Psoas muscle (tissue), 8 donors: Measurements from ENCODE around the gene SLC27A5. TPM values are rescaled to one million over a fixed set of nuclear protein-coding genes. Genes with fewer than 3 reads are reported as not detected.
A peak's percentile ranks its signal among the peaks of the same experiment; 100 is the strongest.

Source experiments
- ATAC-seq, 4 donors: fragments of 200-7000 bp; cut with Tn5 transposase; one replicate each; pipeline ENCODE4 v1.9.1; 2020; ENCODE audit warnings: moderate library complexity in 3 of 4, mild to moderate bottlenecking in 2 of 4
- DNase-seq, 2 donors: peaks; one replicate each; pipeline ENCODE4 v3.0.0-alpha.2; 2020
- H3K27ac ChIP-seq: fragments of 200-600 bp; one replicate; pipeline ENCODE4 v1.8.0; 2022
- H3K27me3 ChIP-seq, 3 donors: fragments of 200-600 bp in 1 of 3; one replicate each; pipeline versions ENCODE4 v1.6.1 to v1.8.0; 2013 to 2022; ENCODE audit warnings: low read length in 2 of 3, mild to moderate bottlenecking in 2 of 3, moderate library complexity in 1 of 3; ENCODE audit not compliant: insufficient read depth in 3 of 3
- H3K36me3 ChIP-seq, 2 donors: fragments of 200-600 bp in 1 of 2; one replicate each; pipeline versions ENCODE4 v1.6.1 to v1.8.0; 2013 to 2022; ENCODE audit warnings: low read depth in 1 of 2, mild to moderate bottlenecking in 1 of 2, moderate library complexity in 1 of 2; ENCODE audit not compliant: insufficient read depth in 1 of 2
- H3K4me1 ChIP-seq: fragments of 200-600 bp; one replicate; pipeline ENCODE4 v1.8.0; 2022
- H3K4me3 ChIP-seq: fragments of 200-600 bp; one replicate; pipeline ENCODE4 v1.8.0; 2022; ENCODE audit warnings: mild to moderate bottlenecking
- H3K9me3 ChIP-seq: fragments of 200-600 bp; one replicate; pipeline ENCODE4 v1.8.0; 2022
- CTCF ChIP-seq: fragments of 200-600 bp; IDR thresholded peaks from one replicate; pipeline ENCODE4 v1.8.0; 2022; ENCODE audit warnings: antibody characterized with exemption
- WGBS, 3 donors: extraction: QIAGEN DNeasy Blood & Tissue Kit; methylation state at CpG; one replicate each; pipeline versions ENCODE4 v1.1.6 to v1.1.7; 2013; 5-methylcytosine and 5-hydroxymethylcytosine counted together
- intact Hi-C, 2 donors: fragments of 100-400 bp; cut with DNase I; formaldehyde crosslinking; loops; one replicate each; pipeline versions ENCODE4 v1.11.0 to v1.14.2; 2022
- polyA plus RNA-seq, 3 donors: library from polyadenylated mRNA; stranded (reverse); fragments of 200-250 nt; gene quantifications; one replicate each; pipeline ENCODE4 v1.2.3, GENCODE V29; 2013
- total RNA-seq, 4 donors: library from RNA; stranded (reverse); fragmentation: NEBNext Ultra II Directional in 2 of 4; extraction: Animal tissue kit (Norgen Biotek cat#: 25700) in 2 of 4; gene quantifications; one replicate each; pipeline versions ENCODE4 v1.2.1 to v1.2.4, GENCODE V29; 2021 to 2023
- donor health status: healthy with polysubstance abuse.
- donor health status: DM: no; HTN: no; CAD: no; lungs with moderate emphysema.
- donor health status: Bipolar disorder and iron deficiency.
- donor health status: healthy.
- donor health status: DM: yes; HTN: yes; CAD: no.
- donor health status: DM: no; HTN: no; CAD: no.
- donor health status: DM: no; HTN: no; CAD: no.
- donor health status: DM: yes; HTN: yes; CAD: no.

SLC27A5 gene
- total and polyA plus RNA-seq, 7 donors: 3.1 to 11.0 (median 6.1) TPM

DNA sequence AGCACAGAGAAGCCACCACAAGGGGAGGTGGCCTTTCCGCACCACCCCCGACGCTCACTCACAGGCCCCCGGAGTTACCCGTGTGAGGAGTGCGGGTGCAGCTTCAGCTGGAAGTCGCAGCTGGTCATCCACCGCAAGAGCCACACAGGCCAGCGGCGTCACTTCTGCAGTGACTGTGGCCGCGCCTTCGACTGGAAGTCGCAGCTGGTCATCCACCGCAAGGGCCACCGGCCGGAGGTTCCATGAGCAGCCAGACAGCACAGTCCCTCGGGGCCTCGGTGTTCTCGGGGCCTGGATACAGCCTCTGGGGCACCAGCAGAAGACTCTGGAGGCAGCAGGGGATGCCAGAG, 31.3 kb downstream of the SLC27A5 start:
- WGBS, 3 donors: 84 to 91% (median 87%) methylated on average over 17 to 20 of the region's 20 CpGs
- TF ChIP-seq CTCF: no peak
- no peak for ATAC-seq
- no peak overlapping the region for H3K4me3 ChIP-seq
- no peak for DNase-seq
- H3K9me3 ChIP-seq: no peaks in the 10 kb centered on the region
- no peak overlapping the region for H3K27ac ChIP-seq
- H3K4me1 ChIP-seq: peaks cover 8% of the 10 kb centered on the region
- intact Hi-C loops: no loop called here
- H3K27me3 ChIP-seq: no peaks in the 10 kb centered on the region
- H3K36me3 ChIP-seq: peaks cover 0 to 40% of the 10 kb centered on the region in 2 donors

GRCh38 chr19:58479736-58480480, 31.9 kb downstream of the SLC27A5 start:
- TF ChIP-seq CTCF: no peak
- DNase-seq: no peak
- H3K27ac ChIP-seq: no peak overlapping the region
- no peak for ATAC-seq
- intact Hi-C loops: no loop called here
- H3K4me3 ChIP-seq: no peak overlapping the region
- H3K36me3 ChIP-seq: peaks cover 0 to 40% of the 10 kb centered on the region in 2 donors
- WGBS, 3 donors: 80 to 87% (median 86%) methylated on average over 26 to 28 of the region's 28 CpGs
- H3K9me3 ChIP-seq: no peaks in the 10 kb centered on the region
- no peaks in the 10 kb centered on the region for H3K27me3 ChIP-seq
- peaks cover 12% of the 10 kb centered on the region for H3K4me1 ChIP-seq

DNA sequence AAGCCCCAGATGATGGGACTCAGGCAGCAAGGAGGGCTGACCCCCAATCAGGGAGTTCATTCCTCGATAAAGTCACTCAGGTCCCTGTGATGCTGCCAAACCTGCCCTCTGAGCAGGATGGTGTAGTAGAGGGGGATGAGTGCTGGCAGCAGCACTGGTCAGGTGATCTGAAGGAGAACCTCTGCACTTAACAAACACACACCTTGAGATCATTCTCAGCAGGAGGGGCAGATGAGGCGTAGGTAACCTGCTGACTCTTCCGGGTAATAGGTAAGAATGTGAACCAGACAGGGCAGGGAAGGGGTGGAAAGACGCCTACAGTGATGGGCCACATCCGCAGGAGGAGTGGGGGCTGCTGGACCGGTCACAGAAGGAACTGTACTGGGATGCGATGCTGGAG, 32.5 kb downstream of the SLC27A5 start:
- intact Hi-C loops: no loop called here
- Histone ChIP-seq H3K9me3 (no peaks in the 10 kb centered on the region), H3K4me3 (no peak overlapping the region), H3K36me3 (peaks cover 0 to 40% of the 10 kb centered on the region in 2 donors), H3K4me1 (peaks cover 14% of the 10 kb centered on the region), H3K27ac (no peak overlapping the region), H3K27me3 (no peaks in the 10 kb centered on the region)
- 84 to 93% (median 85%) methylated on average over 6 to 7 of the region's 7 CpGs for WGBS, 3 donors
- TF ChIP-seq CTCF: no peak
- ATAC-seq (no peak), DNase-seq (no peak)

DNA sequence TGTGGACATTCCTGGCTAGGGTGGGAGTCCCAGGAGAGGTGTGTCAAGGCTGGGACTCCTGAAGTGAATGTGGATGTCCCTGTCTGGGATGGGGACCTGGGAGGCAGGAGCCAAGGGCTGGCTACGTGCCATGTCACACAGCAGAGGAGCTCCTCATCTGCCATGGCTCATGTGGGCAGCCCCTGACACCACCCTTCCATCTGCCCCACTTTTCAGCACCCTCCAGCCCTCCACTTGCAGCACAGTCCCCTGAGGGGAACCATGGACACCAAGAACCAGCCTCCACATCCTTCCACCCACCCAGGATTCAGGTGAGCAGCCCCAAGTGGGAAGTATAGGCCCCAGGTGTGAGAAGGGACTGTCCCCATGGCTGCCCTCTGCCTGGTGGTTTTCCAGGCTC, 33.9 kb downstream of the SLC27A5 start:
- intact Hi-C loops: no loop called here
- no peak for TF ChIP-seq CTCF
- no peak for DNase-seq
- no peak overlapping the region for H3K27ac ChIP-seq
- H3K36me3 ChIP-seq: peaks cover 0 to 46% of the 10 kb centered on the region in 2 donors
- no peaks in the 10 kb centered on the region for H3K9me3 ChIP-seq
- no peaks in the 10 kb centered on the region for H3K27me3 ChIP-seq
- 86 to 100% (median 100%) methylated on average over 1 of the region's 1 CpG for WGBS, 3 donors
- ATAC-seq: no peak
- H3K4me1 ChIP-seq: peaks cover 14% of the 10 kb centered on the region
- H3K4me3 ChIP-seq: no peak overlapping the region

DNA sequence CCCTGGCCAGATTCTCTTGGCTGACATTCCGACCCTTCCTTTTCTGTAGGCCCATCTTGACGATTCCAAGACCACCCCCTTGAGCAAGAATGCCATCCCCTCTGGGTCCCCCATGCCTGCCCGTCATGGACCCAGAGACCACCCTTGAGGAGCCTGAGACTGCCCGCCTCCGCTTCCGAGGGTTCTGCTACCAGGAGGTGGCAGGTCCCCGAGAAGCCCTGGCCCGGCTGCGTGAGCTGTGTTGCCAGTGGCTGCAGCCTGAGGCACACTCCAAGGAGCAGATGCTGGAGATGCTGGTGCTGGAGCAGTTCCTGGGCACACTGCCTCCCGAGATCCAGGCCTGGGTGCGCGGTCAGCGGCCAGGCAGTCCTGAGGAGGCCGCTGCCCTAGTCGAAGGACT, 34.7 kb downstream of the SLC27A5 start:
- H3K36me3 ChIP-seq: peaks cover 0 to 54% of the 10 kb centered on the region in 2 donors
- DNase-seq (no peak), ATAC-seq (no peak)
- H3K27me3 ChIP-seq: no peaks in the 10 kb centered on the region
- 81 to 88% (median 83%) methylated on average over 15 of the region's 15 CpGs for WGBS, 3 donors
- H3K4me3 ChIP-seq: peak overlapping the region; percentile 89
- H3K4me1 ChIP-seq: peaks cover 14% of the 10 kb centered on the region
- no peaks in the 10 kb centered on the region for H3K9me3 ChIP-seq
- H3K27ac ChIP-seq: peak overlapping the region; percentile 89
- intact Hi-C loops: no loop called here
- TF ChIP-seq CTCF: no peak
